Gastrocnemius medialis (tissue), 4 donors: Measurements from ENCODE around the gene PHF12.

Experiments used
- CTCF ChIP-seq, 5 experiments: fragments of 450-650 bp in 3 of 5; fragments of 200-600 bp in 2 of 5; sonication (generic) in 2 of 5; IDR thresholded peaks in 4 of 5; conservative IDR thresholded peaks in 1 of 5; 1 replicate in 4 of 5; 2 replicates in 1 of 5; pipeline ENCODE4 v1.5.1; 2016 to 2019; ENCODE audit warnings: antibody characterized with exemption in 5 of 5, mild to moderate bottlenecking in 3 of 5, moderate library complexity in 3 of 5
- POLR2A ChIP-seq, 2 donors: fragments of 450-650 bp; IDR thresholded peaks; one replicate each; pipeline ENCODE4 v1.6.1; 2017; ENCODE audit warnings: antibody characterized with exemption in 2 of 2, mild to moderate bottlenecking in 2 of 2, moderate library complexity in 2 of 2

- TF ChIP-seq CTCF (IDR thresholded peaks at IDR 0.05 in 4 of 5, conservative IDR thresholded peaks at IDR 0.05 in 1 of 5), result no peak
- no peak for TF ChIP-seq POLR2A (IDR thresholded peaks at IDR 0.05)
Observed at GRCh38 chr17:28948873-28949184, 2.5 kb downstream of the PHF12 start.
